Measurements from ENCODE around the gene ZNF668. TPM values are rescaled to one million over a fixed set of nuclear protein-coding genes. Genes with fewer than 3 reads are reported as not detected.

Gene ZNF668
- total RNA-seq, 6 experiments from 2014 or later = 2.0 to 4.6 (median 3.5) TPM

DNA sequence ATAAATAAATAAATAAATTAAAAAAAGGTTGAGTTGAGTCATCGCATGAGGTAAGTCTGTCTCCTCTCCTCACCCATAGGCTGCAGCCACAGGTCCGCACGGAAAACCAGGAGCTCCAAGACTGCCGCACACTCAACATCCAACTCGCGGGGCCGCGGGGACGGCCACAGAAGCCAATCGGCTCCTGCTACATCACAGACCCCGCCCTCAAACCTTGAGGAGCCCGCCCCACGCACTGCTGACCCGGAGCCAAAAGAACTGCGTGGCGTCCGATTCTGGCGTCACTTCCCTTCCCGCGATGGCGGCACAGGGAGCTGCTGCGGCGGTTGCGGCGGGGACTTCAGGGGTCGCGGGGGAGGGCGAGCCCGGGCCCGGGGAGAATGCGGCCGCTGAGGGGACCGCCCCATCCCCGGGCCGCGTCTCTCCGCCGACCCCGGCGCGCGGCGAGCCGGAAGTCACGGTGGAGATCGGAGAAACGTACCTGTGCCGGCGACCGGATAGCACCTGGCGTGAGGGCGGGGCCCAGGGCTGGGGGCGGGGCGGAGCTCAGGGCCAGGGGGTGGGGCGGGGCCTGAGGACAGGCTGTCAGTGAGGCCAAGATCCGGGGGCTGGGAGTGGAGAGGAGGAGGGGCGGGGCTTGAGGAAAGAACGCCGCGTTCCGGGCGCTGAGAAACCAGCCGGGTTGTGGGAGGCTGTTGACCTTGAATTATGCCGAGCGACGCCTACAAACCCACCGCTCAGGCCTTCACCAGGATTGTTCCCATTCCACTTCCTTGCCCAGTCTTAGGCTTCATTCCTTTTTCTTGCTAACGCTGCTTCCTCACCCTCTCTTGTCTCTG lies 43.6 kb upstream of the ZNF668 start, which contains the start of gene KAT8:
Gene KAT8 (plus strand): TSS at position 281 of the 839 bp plus-strand sequence. CDS start 18 bp downstream, at position 299.
- TF ChIP-seq, protein P1, sequence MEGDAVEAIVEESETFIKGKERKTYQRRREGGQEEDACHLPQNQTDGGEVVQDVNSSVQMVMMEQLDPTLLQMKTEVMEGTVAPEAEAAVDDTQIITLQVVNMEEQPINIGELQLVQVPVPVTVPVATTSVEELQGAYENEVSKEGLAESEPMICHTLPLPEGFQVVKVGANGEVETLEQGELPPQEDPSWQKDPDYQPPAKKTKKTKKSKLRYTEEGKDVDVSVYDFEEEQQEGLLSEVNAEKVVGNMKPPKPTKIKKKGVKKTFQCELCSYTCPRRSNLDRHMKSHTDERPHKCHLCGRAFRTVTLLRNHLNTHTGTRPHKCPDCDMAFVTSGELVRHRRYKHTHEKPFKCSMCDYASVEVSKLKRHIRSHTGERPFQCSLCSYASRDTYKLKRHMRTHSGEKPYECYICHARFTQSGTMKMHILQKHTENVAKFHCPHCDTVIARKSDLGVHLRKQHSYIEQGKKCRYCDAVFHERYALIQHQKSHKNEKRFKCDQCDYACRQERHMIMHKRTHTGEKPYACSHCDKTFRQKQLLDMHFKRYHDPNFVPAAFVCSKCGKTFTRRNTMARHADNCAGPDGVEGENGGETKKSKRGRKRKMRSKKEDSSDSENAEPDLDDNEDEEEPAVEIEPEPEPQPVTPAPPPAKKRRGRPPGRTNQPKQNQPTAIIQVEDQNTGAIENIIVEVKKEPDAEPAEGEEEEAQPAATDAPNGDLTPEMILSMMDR (IDR thresholded peaks at IDR 0.05) = no peak
- peak; percentile 93 for TF ChIP-seq POLR2A (IDR thresholded peaks at IDR 0.05)
- WGBS (ENCODE audit: insufficient coverage, low coverage, low lambda C conversion rate, missing lambda C conversion rate) = 1% methylated on average over 15 of the region's 68 CpGs
- Histone ChIP-seq H3K4me1 (peaks cover 0 to 39% (median 21%) of the 10 kb centered on the region in 4 donors), H3K9me3 (no peaks in the 10 kb centered on the region), H3K4me3 (peak within 1 kb of the TSS; percentile 75 to 85 (median 76)), H3K27ac (peak within 1 kb of the TSS; percentile 86 to 90 (median 90)), H3K36me3 (peaks cover 0 to 26% (median 11%) of the 10 kb centered on the region in 4 donors), H3K27me3 (no peaks in the 10 kb centered on the region)
- intact Hi-C loops (cut with DNase I) = no loop called here
- ATAC-seq = peak; percentile 90 to 97 (median 92)
- DNase-seq = peak; percentile 98 to 99 (median 99)

GRCh38 chr16:31114468-31114867 lies 40.4 kb upstream of the ZNF668 start:
- ATAC-seq (no peak), DNase-seq (no peak)
- peak overlapping the region in 1 of 3 donors; percentile 3 for H3K4me3 ChIP-seq
- intact Hi-C loops (cut with DNase I) = no loop called here
- H3K4me1 ChIP-seq = peaks cover 0 to 70% (median 28%) of the 10 kb centered on the region in 4 donors
- H3K9me3 ChIP-seq = no peaks in the 10 kb centered on the region
- no peaks in the 10 kb centered on the region for H3K27me3 ChIP-seq
- TF ChIP-seq POLR2A (IDR thresholded peaks at IDR 0.05) = no peak
- TF ChIP-seq, protein P1 (IDR thresholded peaks at IDR 0.05) = no peak
- peaks cover 0 to 14% (median 1%) of the 10 kb centered on the region in 4 donors for H3K36me3 ChIP-seq
- WGBS (ENCODE audit: insufficient coverage, low coverage, low lambda C conversion rate, missing lambda C conversion rate) = 51% methylated on average over 8 of the region's 8 CpGs
- H3K27ac ChIP-seq = peak overlapping the region in 2 of 3 donors; percentile 62 to 74

DNA sequence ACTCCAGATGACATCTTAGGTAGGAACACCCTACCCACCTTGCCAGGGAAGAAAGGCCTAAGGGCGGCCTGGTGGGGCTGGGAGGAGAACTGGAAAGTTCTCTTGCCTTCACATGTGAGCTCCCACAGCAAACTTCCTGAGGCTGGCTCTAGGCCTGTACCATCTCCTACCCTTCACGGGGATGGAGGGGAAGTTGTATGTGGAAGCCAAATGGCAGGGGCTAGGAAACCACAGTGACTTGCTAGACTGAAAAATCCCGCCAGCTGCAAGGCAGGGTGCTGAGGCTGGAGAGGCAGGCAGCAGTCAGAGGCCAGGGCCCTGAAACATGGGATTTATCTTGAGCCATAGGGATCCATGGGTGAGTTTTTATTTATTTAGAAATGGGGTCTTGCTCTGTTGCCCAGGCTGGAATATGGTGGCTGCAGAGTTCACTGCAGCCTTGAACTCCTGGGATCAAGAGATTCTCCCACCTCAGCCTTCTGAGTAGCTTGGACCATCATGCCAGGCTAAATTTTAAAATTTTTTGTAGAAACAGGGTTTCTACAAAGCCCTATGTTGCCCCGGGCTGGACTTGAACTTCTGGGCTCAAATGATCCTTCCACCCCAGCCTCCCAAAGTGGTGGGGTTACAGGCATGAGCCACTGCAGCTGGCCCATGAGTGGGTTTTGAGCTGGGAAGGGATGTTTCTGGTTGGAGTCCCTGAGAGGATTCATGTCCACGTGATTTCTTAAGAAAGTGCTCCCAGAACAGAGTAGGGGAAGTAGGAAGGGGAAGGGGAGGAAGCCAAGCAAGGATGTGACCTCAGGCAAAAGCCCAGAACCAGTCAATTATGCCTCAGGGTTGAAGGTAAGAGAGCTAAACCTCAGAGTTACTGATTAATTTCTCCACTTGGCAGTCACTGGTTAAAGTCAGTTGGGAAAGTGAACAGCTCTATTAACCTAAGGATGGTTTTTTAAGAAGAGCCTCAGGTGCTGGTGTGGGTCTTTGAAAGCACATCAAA lies 39.4 kb upstream of the ZNF668 start:
- H3K4me1 ChIP-seq = peaks cover 0 to 72% (median 23%) of the 10 kb centered on the region in 4 donors

More for the DNA sequence above, 39.4 kb upstream of the ZNF668 start:
- TF ChIP-seq, protein P1 (IDR thresholded peaks at IDR 0.05) = no peak
- no peak for TF ChIP-seq POLR2A (IDR thresholded peaks at IDR 0.05)
- DNase-seq (peak in 1 of 3 donors; percentile 51), ATAC-seq (peak; percentile 18 to 31 (median 29))
- intact Hi-C loops (cut with DNase I) = no loop called here
- Histone ChIP-seq H3K36me3 (peaks cover 0 to 14% (median 1%) of the 10 kb centered on the region in 4 donors), H3K4me3 (peak overlapping the region in 2 of 3 donors; percentile 3 to 4), H3K27me3 (no peaks in the 10 kb centered on the region), H3K9me3 (no peaks in the 10 kb centered on the region), H3K27ac (peak overlapping the region; percentile 62 to 74 (median 70))
- WGBS (ENCODE audit: insufficient coverage, low coverage, low lambda C conversion rate, missing lambda C conversion rate) = 47% methylated on average over 4 of the region's 5 CpGs
